HG03066 (cell line): ENCODE measurements around the gene ABHD17B.

ENCODE experiments used
- ATAC-seq: cut with Tn5 transposase; IDR thresholded peaks from one replicate; pipeline ENCODE4 v1.9.1; 2021; ENCODE audit warnings: low read depth; ENCODE audit not compliant: unreplicated experiment

The ABHD17B gene

DNA sequence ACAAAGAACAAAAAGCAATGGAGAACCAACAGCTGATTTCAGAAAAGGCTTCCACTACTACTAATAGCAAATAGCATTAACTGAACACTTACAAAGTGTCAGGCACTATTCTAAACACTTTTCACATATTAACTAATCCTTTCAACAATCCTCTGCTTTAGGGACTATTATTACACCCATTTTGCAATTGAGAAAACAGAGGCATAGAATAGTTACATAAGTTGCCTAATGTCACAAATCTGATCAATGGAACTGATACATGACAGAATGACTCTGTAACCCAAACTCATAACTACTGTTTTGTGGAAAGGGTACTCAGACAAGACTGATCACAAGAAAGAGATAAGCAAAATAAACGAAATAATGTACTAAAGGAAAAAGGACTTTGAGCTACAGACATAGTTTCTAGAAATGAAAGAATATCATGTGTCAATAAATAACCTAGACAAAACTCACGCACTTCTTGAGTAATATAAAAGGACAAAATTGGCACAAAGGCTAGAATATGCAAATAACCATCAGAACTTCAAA is 31.3 kb downstream of the ABHD17B start:
- ATAC-seq, result no peak

DNA sequence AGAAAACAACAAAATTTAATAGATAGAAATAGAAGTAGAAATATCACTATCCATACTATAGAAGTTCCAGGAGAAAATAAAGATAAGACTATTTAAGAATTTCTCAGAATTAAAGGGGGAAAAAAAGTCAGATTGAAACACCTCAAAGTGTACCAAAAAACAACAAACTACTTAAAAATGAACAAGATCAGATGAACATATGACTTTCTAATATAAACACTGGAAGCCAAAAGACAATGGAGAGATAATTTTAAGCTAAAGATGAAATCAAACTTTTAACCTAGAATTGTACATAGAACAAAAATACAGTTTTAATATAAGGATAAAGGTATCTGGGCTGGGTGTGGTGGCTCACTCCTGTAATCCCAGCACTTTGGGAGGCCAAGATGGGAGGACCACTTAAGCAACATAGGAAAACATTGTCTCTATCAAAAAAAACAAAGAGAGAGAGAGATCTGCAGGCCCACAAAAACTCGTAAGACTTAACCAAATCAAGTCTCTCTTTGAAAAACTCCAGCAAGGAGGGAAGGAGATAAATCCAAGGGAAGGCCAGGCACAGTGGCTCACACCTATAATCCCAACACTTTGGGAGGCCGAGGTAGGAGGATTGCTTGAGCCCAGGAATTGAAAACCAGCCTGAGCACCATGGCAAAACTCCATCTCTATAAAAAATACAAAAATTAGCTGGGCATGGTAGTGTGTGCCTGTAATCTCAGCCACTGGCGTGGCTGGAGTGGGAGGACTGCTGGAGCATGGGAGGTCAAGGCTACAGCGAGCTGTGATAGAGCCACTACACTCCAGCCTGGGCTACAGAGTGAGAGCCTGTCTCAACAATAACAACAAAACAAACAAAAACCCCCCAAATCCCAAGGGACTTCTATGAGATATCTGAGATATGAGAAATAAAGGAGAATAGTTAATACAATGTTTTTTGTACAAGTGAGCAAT is 32.4 kb downstream of the ABHD17B start:
- ATAC-seq, result no peak

DNA sequence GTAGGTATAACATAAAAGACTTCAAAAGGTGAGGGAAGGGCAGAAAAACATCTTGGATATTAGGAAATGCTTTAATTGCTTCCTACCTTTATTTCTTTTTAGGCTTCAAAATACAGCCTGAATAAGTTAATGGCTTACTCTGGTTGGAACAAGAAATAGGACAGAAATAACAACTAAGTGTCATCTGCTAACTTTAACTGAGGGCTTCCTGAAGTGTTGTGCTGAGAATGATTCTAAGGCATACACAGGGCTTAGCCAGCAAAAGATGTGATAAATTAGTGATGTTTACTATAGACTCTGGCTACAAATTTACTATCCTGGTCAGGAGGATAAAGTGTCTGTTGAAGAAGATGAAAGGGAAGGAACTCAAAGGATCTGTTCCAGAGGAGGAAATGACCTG is 34.2 kb downstream of the ABHD17B start:
- ATAC-seq, result no peak

DNA sequence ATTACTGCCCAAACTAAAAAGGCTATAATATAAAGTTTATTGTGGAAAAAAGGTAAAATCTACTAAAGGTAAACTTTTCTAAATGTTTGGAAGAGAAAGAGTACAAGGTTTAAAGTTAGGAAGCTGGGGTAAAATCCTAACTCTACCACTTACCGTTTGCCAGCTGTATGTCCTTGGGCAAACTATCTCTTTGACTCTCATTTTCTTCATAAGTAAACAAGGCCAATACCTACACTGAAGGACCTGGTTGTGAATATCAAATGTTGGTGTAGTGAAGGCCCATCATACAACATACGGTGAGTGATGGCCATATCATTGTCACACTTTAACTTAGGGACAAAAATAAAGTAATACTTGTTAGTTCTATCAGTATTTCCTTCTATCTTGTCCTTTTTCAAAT is 34.9 kb downstream of the ABHD17B start:
- no peak for ATAC-seq

DNA sequence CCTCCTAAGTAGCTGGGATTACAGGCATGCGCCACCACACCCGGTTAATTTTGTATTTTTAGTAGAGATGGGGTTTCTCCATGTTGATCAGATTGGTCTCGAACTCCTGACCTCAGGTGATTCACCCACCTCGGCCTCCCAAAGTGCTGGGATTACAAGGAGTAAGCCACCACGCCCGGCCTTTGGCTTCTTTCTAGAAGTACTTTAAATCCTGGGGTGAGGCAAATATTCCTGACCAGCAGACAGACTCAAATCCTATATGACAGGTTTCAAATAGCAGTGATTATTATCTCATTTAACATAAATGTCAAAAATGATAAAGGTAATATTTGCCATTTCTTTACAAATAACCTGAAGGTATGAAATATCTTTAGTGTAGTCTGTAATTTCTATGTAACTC is 35.6 kb downstream of the ABHD17B start:
- no peak for ATAC-seq

DNA sequence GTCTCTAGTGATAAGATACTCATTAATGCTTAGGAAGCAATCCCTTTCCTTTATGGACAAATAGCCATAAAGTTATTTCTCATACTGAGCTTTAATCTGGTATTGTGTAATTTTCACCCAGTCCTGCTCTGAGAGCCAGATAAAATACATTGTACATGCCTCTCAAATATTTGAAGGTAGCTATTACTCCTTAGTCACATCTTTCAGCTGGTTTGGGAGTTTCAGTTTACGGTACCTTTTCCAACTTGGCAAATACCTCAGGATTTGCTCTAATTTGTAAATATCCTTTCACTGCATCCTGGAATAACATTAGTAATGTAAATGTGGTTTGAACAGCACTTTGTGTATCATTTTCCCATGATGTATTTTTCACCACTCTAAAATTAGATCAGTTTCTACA is 47.4 kb downstream of the ABHD17B start:
- ATAC-seq, result no peak

DNA sequence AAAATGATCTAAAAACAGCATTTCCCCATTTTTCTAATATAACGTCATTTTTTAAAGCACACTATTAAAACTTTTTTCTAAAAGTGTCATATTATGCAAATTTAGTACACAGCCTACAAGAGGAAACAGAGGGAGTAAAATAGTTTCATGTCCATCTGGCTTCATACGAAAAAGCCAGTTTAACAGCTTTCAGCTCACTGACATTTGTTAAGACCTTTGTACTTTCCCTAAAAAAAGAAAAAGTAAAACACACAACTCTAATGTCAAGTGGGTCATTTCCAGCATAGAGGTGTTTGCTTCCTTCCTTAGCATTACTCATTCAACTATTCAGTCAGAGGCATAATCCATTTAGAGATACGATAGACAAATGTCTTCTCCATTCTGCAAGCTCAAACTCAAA is 49.4 kb downstream of the ABHD17B start:
- ATAC-seq, result no peak

DNA sequence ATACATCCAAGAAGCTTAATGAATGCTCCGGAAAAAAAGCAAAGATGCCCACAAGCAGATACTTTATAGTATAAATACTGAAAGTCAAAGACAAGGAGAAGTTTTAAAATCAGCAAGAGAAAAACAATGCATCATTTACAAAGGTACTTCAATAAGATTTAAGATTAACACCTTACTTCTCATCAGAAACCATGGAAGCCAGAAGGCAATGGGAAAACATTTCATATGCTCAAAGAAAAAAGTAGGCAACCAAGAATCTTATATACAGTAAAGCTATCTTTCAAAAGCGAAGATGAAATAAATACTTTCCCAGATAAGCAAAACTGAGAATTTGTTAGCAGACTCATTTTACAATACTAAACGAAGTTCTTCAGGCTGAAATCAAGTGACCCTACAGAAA is 51.1 kb downstream of the ABHD17B start:
- no peak for ATAC-seq

DNA sequence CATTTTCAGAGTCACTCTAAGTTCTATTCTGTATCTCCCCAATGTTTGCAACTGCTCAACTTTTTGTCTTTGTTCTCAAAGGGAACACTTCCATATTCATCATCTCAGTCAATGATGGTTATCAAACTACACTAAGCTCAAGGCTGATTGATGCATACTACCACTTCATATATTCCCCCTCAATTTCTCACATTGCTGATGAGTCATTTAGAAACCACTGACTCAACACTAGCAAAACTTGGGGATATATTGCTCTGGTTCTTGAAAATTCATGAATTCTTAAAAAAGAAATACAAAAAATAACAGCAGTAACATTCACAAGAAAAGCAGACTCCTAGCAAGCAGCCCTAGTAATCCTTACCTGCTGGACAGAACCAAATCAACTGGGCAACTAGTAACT is 52.2 kb downstream of the ABHD17B start:
- ATAC-seq, result no peak

DNA sequence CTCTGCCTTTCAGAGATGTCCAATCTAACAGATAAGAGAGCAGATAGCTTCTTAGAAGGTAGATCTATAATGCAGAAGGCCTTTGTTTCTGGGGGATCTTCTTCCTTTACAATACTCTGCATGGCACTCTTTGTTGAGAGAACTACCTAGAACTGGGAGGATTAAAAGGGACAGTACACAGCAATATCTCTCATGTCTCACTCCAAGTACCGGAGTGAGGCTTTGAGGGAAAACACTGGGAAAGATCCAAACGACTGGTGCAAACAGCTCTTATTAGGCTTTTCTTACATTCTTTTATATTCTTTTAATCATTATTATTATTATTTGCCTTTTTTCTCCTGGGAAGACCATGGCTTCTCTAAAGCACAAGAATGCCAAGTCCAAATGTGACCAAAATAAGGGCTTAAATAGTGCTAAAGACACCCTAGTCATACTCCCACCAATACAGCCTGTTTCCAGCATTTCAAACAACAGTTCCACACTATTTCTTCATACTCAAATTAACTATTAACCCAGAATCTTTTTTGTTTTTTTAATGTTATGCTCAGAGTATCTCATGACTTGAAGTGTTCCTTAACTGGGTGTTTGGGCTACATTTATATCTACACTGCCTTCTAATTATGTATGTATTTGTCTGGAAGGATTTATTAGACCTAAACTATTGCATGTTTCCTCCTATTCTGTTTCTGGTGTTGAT is 52.7 kb downstream of the ABHD17B start:
- no peak for ATAC-seq

DNA sequence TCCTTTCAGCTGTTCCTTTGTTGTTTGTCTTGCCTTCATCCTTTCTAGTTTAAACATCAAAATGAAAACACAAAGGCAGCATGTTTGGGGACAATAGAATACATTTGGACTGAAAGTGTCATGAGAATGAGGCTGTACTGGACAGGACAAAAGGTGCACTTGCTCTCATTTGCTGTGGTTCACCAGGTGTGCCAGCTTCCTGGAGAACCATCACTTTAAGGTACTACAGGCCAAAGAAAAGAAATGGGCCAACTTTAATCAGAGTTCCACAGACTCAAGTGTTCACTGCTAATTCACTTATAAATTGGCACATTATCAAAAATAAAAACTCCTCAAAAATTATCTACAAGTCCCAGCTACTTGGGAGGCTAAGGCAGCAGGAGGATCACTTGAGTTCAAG is 53.8 kb downstream of the ABHD17B start:
- ATAC-seq, result no peak

DNA sequence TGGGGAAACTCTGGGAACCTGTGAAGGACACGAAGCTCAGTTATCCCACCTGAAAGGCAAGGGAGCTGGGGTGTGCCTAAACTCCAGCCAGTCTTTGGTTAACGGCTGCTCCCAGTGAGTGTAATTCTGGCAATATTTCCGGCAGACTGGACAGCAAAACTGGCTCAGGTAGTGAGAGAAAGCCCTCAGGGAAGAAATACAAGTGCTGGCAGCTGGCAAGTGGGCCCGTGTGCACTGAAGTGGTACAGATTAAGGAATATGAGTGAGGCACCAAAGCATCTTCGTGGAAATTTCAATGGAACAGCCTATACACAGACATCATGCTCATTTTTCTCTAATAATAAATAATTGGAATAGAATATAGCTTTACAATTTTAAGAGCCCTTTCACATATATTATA is 56.2 kb downstream of the ABHD17B start:
- ATAC-seq, result no peak

DNA sequence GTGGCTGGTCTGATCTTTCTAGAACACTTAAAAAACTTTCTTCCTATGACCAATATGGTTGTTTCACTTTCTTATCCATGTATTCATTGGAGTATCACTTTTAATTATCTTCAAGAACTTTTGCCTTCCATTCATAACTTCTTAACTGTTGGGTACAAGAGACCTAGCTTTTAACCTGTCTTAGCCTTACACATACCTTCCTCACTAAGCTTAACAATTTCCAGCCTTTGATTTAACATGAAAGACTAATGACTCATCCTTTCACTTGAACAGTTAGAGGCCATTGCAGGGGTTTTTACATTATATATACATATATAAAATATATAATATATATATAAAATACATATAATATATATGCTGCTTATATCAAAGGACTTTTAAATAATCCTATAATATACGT is 57.9 kb downstream of the ABHD17B start:
- no peak for ATAC-seq

DNA sequence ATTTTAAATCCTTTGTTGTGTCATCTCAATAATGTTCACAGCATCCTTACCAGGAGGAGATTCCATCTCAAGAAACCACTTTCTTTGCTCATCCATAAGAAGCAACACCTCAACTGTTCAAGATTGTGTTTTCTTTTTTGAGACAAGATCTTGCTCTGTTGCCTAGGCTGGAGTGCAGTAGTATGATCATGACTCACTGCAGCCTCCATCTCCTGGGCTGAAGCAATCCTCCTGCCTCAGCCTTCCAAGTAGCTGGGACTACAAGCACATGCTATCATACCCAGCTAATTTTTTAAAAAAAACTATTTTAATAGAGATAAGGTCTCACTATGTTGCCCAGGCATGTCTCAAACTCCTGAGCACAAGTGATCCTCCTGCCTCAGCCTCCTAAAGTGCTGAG is 60.0 kb downstream of the ABHD17B start:
- no peak for ATAC-seq

DNA sequence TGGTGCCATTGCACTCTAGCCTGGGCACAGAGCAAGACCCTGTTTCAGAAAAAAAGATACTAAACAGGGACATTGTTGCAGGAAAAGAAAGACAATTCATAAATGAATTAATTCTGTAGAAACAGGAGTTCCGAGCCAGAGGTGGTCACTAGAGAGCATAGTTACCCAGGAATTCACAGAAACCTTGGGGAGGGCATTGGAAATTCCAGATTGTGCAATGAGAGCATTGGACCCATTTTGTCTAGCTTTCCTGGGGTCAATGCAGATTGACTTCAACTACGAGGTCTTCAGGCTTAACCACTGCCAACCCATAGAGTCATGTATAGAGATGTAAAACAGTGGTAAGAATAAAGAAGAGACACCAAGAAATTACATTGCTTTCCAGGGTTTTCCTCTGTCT is 63.1 kb downstream of the ABHD17B start:
- ATAC-seq, result no peak

DNA sequence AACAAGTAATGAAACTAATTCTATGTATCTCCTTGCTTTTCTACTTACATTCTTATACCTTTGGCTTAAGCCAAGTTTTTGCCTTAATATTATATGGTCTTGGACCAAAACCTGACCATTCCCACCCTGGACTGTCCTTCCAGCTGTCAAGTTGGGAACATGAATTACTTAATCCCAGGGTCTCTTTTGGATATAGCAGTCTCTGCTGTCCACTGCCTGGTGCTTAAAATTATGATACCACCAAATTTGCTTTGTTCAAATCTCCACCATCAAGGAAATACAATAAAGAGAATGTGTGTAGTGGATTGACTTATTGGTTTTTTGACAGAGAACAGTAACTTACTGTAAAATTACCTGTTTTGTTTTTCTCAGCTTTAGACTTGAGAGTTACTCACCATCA is 66.2 kb downstream of the ABHD17B start:
- ATAC-seq, result no peak

DNA sequence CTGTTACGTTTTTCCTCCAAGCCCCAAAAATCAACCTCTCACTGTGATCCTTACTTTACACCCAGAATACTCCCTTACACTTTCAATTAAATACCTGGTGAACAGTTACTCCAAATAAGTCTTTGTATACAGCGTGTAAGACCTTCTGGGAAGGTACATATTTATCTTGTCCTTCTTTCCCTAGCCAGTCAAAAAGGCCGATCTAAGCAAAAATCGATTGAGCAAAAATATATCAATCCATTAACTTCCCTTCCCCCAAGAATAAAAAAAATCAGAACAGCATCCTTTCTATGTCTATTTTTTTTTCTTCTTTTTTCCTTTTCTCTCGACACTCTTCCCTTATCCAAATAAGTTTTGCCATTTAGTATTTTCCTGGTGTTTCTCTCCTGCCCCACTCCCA is 71.3 kb downstream of the ABHD17B start:
- ATAC-seq, result no peak

DNA sequence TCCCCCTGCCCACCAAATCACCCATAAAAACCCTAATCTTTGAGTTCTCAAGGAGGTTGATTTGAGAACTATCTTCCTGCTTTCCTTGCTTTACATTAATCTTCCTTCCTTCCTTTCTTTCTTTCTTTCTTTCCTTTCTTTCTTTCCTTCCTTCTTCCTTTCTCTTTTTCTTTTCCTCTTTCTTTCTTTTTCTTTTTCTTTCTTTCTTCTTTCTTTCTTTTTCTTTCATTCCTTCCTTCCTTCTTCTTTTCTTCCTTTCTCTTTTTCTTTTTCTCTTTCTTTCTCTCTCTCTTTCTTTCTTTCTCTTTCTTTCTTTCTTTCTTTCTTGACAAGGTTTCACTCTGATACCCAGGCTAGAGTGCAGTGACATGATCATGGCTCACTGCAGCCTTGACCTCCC is 75.4 kb downstream of the ABHD17B start:
- no peak for ATAC-seq

DNA sequence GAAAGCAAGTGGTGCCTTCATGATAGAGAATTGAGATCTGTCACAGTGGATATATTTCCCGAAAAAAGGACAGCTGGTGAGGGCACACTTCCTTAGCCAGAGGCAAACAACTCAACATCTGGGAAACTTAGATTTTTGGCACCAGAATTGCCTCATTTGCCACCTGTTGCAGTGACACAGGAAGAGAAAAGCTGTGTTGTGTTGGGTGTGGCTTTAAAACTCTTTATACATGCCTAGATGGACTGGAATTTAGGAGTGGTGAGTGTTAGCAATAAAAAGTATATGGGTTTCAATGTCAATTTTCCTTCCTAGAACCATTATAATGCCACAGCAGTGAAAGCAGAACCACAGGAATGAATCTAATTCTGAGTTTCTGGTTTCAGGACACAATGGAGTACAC is 80.1 kb downstream of the ABHD17B start:
- no peak for ATAC-seq

DNA sequence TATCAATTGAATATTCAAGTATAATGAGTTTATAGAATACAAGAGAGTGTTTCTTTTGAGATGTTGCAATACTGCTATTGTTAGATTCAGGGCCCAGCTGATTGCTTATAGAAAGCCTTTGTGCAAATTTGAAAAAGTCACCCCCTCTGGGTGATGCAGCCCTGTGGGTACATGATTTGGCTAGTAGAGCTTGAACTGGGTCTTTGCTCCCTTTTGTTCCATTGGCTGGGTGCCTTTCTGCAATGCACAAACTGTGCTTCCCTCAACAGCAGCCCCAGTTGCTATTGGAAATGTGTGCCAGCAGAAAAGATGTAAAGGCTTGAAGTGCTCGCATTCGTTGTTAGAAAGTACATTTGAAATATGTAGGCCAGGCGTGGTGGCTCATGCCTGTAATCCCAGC is 80.8 kb downstream of the ABHD17B start:
- ATAC-seq, result no peak

DNA sequence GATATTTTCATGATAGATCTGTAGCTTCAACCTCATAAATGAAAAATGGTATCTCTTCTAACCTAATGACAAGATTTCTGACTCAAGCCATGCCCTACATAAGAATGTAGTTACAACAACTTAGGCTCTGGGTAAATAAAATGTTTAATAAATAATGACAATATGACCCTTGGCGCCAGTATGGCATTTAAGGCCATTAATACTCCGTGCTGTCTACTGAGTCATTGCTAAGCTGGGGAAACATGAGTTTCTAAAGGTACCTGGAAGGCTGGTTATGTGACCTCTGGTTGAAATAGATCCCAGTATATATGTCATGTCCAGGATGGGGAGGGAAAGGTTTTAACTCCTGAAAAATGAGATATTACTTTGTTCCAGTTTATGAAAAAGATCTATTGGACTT is 84.7 kb downstream of the ABHD17B start:
- ATAC-seq, result no peak

DNA sequence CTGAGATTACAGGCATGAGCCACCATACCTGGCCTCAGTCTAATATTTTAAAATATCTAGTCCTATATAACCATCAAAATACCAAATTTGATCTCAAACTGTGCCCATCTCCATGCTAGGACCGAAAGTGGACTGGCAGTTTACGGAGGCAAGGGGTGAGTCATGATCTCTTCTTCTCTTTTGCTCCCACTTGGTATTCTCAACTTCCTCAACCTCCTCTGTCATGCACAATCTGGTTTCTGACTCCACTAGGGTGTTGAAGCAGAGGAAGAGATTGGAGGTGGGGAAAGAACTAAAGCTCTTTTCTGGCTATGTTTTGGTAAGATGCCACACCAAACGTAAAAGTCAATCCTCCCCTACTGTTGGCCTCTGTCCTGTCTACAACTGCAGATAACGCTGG is 86.7 kb downstream of the ABHD17B start:
- ATAC-seq, result no peak
